Hair follicle dermal papilla cell (primary cell): ENCODE data around the gene MGME1. TPM values are rescaled to one million over a fixed set of nuclear protein-coding genes. Genes with fewer than 3 reads are reported as not detected.

Experiments used
- small RNA-seq: library from RNA; depleted of rRNA; stranded (forward); fragments of <200 nt; gene quantifications from one replicate; pipeline ENCODE3, GENCODE V24; 2012
- total RNA-seq: library from RNA; depleted of rRNA; stranded (reverse); fragments of >200 nt; gene quantifications from 2 replicates; pipeline ENCODE4 v1.2.3, GENCODE V29; 2012

MGME1 gene, protein sequence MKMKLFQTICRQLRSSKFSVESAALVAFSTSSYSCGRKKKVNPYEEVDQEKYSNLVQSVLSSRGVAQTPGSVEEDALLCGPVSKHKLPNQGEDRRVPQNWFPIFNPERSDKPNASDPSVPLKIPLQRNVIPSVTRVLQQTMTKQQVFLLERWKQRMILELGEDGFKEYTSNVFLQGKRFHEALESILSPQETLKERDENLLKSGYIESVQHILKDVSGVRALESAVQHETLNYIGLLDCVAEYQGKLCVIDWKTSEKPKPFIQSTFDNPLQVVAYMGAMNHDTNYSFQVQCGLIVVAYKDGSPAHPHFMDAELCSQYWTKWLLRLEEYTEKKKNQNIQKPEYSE
- 6.6 and 10.1 TPM in 2 replicates for total RNA-seq

GRCh38 chr20:17968366-17969277 lies at the start of gene MGME1, which contains the start of gene SNX5:
MGME1 (plus strand) TSS chr20:17969018; CDS start chr20:17969860, 842 bp downstream.
SNX5 (minus strand) TSS chr20:17968794; CDS start chr20:17968425, 369 bp downstream.

Small RNA genes lying within 50 kb of the gene (small RNA-seq; reads per million reads assigned to genes)
- 838 reads per million, percentile 99 among the genes with 10 or more reads in this experiment for gene SNORD17

Other genes with a start within 250 kb of the MGME1 start
- 111 and 120 TPM in 2 replicates for gene SNX5, start 224 bp upstream of the MGME1 start, total RNA-seq
- gene OVOL2, start 88.9 kb downstream of the MGME1 start, total RNA-seq = not detected in 2 replicates
- gene KAT14, start 168.8 kb downstream of the MGME1 start, total RNA-seq = 14.6 and 17.8 TPM in 2 replicates
- gene PET117, start 168.8 kb downstream of the MGME1 start, total RNA-seq = 10.7 and 11.0 TPM in 2 replicates